CD4-positive, alpha-beta T cell (primary cell): ENCODE results near the gene CYP20A1. TPM values are rescaled to one million over a fixed set of nuclear protein-coding genes. Genes with fewer than 3 reads are reported as not detected.
A peak's percentile ranks its signal among the peaks of the same experiment; 100 is the strongest.
"Not testable (repeated sequence)": the region's sequence is repeated elsewhere in the genome, so short reads cannot be mapped to it uniquely, and the experiment has no call there.

Source experiments
- ATAC-seq: fragments of 200-7000 bp; cut with Tn5 transposase; one replicate; pipeline ENCODE4 v1.10.0; 2022; ENCODE audit warnings: mild to moderate bottlenecking; ENCODE audit not compliant: poor library complexity
- CTCF ChIA-PET: fragments of 350-600 bp; sonication (Branson Sonifier 250); formaldehyde crosslinking; loops from one replicate; lab custom pipeline; 2021; ENCODE audit warnings: antibody characterized with exemption, inconsistent platforms; lab: Charles Lee
- POLR2A ChIA-PET: fragments of 350-600 bp; sonication (Branson Sonifier 250); formaldehyde crosslinking; loops from one replicate; lab custom pipeline; 2021; ENCODE audit warnings: antibody characterized with exemption, inconsistent platforms; lab: Charles Lee
- DNase-seq, 14 experiments: peaks; one replicate each; pipeline ENCODE4 v3.0.0-alpha.2; 2013 to 2020; ENCODE audit warnings: mixed read lengths in 2 of 14
- H3K27ac ChIP-seq, 2 donors: one replicate each; pipeline versions ENCODE4 v1.5.1 to v1.7.0; 2013; ENCODE audit warnings: low read length in 2 of 2, low read depth in 1 of 2, mild to moderate bottlenecking in 1 of 2
- H3K27me3 ChIP-seq, 2 experiments: 1 replicate in 1 of 2; 2 replicates in 1 of 2; pipeline versions ENCODE4 v1.6.1 to v1.7.0; 2013; ENCODE audit warnings: low read length in 2 of 2, control low read depth in 1 of 2, mild to moderate bottlenecking in 1 of 2, moderate library complexity in 1 of 2; ENCODE audit not compliant: insufficient read depth in 2 of 2, control insufficient read depth in 1 of 2
- H3K36me3 ChIP-seq: one replicate; pipeline ENCODE4 v1.6.1; 2013; ENCODE audit warnings: low read length, control low read depth; ENCODE audit not compliant: insufficient read depth
- H3K4me1 ChIP-seq: one replicate; pipeline ENCODE4 v1.6.1; 2013; ENCODE audit warnings: low read length, control low read depth; ENCODE audit not compliant: insufficient read depth
- H3K4me3 ChIP-seq: one replicate; pipeline ENCODE4 v1.5.1; 2013; ENCODE audit warnings: mild to moderate bottlenecking, low read length, moderate library complexity
- H3K9me3 ChIP-seq, 2 experiments: 1 replicate in 1 of 2; 2 replicates in 1 of 2; pipeline versions ENCODE4 v1.6.1 to v1.7.0; 2013; ENCODE audit warnings: low read length in 2 of 2, mild to moderate bottlenecking in 2 of 2, control low read depth in 1 of 2, moderate library complexity in 1 of 2; ENCODE audit not compliant: control insufficient read depth in 1 of 2, insufficient read depth in 1 of 2
- H3K27ac Mint-ChIP-seq: one replicate; pipeline ENCODE4 v1.8.0; 2020; ENCODE audit warnings: mixed read lengths
- H3K27me3 Mint-ChIP-seq: one replicate; pipeline ENCODE4 v1.8.0; 2021; ENCODE audit warnings: mixed read lengths
- H3K36me3 Mint-ChIP-seq: one replicate; pipeline ENCODE4 v1.8.0; 2021; ENCODE audit warnings: low read depth, mixed read lengths
- H3K4me1 Mint-ChIP-seq: one replicate; pipeline ENCODE4 v1.8.0; 2021; ENCODE audit warnings: low read depth, mixed read lengths
- H3K4me3 Mint-ChIP-seq: one replicate; pipeline ENCODE4 v1.8.0; 2020; ENCODE audit warnings: mild to moderate bottlenecking, mixed read lengths
- H3K9me3 Mint-ChIP-seq: one replicate; pipeline ENCODE4 v1.8.0; 2020; ENCODE audit warnings: mixed read lengths
- intact Hi-C, 2 experiments: fragments of 100-400 bp; cut with DNase I in 1 of 2; cut with micrococcal nuclease in 1 of 2; formaldehyde crosslinking; loops; one replicate each; pipeline versions ENCODE4 v1.15.1 to v1.9.0; 2023 to 2025; cut with DNase I, micrococcal nuclease
- polyA plus RNA-seq, 2 donors: library from polyadenylated mRNA; unstranded; fragments of 120-200 nt; gene quantifications; one replicate each; pipeline ENCODE4 v1.2.1, GENCODE V29; 2013
- total RNA-seq, 174 experiments: library from RNA in 2 of 174; stranded (reverse) in 2 of 174; gene quantifications; one replicate each; pipeline ENCODE4 v1.2.3 and lab custom pipeline; 2021 to 2026
- TF ChIP-seq, protein P1 (sequence below): fragments of 200-600 bp; IDR thresholded peaks from one replicate; pipeline ENCODE4 v1.8.0; 2022; ENCODE audit warnings: antibody characterized with exemption, mild to moderate bottlenecking

CYP20A1 gene, protein sequence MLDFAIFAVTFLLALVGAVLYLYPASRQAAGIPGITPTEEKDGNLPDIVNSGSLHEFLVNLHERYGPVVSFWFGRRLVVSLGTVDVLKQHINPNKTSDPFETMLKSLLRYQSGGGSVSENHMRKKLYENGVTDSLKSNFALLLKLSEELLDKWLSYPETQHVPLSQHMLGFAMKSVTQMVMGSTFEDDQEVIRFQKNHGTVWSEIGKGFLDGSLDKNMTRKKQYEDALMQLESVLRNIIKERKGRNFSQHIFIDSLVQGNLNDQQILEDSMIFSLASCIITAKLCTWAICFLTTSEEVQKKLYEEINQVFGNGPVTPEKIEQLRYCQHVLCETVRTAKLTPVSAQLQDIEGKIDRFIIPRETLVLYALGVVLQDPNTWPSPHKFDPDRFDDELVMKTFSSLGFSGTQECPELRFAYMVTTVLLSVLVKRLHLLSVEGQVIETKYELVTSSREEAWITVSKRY
- total RNA-seq (10 to 100 TPM; 21.9 to 22.6 TPM), total RNA-seq (lab: John Stamatoyannopoulos, UW) (55.6 to 204 (median 115) reads per million in 172 experiments)
- 17.9 TPM for polyA plus RNA-seq (2013, experiment 1 of 2)
- polyA plus RNA-seq (2013, experiment 2 of 2), result 21.7 TPM

DNA sequence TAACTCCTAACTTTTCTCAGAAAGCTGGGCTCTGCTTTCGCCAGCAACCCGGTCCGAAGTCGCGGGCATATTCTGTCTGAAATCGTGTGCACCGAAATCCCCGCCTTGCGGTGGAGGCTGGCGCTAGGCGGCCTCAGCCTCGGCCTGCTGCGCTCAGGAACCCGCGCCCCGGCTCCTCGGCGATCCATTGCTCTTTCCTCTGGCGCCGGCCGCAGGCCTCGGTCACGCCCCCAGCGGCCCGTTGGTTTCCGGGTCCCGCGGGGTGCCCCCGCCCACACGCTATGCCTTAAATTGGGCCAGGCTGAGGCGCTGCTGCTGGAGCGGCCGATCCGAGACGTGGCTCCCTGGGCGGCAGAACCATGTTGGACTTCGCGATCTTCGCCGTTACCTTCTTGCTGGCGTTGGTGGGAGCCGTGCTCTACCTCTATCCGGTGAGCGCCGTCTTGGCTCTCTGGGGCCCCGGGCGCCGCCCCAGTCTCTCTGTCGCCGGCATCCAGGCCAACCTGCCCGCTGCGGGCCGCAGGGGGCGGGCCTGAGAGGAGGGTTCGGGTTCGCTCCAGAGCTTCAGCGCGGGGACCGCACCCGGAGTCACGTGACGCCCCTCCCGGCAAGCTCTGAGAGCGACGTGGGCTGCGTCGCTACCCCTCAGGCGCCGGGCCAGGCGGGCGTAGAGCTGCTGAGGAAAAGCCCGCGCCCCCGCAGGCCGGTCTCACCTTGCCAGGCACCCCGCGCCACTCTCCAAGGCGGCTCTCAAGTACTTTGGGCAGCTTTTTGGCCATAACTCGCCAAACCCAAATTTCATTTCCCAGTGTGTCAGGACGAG lies at the start of gene CYP20A1:
TSS of gene CYP20A1 (plus strand) at position 315 of the 823 bp plus-strand sequence. CDS start at position 360, 45 bp downstream.
- Histone ChIP-seq H3K9me3 (no peaks in the 10 kb centered on the region), H3K36me3 (peaks cover 9% of the 10 kb centered on the region), H3K27me3 (no peaks in the 10 kb centered on the region), H3K27ac (peak within 1 kb of the TSS; percentile 95 to 97), H3K4me3 (peak within 1 kb of the TSS; percentile 88), H3K4me1 (peaks cover 28% of the 10 kb centered on the region)
- Mint-ChIP-seq H3K36me3 (peaks cover 48% of the 10 kb centered on the region), H3K9me3 (no peaks in the 10 kb centered on the region), H3K4me3 (peak within 1 kb of the TSS; percentile 96), H3K4me1 (peaks cover 45% of the 10 kb centered on the region), H3K27ac (peak within 1 kb of the TSS; percentile 99), H3K27me3 (no peaks in the 10 kb centered on the region)
- ChIA-PET POLR2A (interaction anchor here (0.5 to 2.4 kb wide), 21 partner anchors 9 to 1787 kb away, joined by 3 to 31 read pairs (median 4); partner anchors contain the start of genes ABI2, CARF, CD28 and FAM117B), CTCF (interaction anchor here (0.7 to 2.8 kb wide), 5 partner anchors 14 to 604 kb away, joined by 3 to 16 read pairs (median 3); partner anchors contain the start of gene FAM117B)
- DNase-seq, result peak; percentile 93 to 98 (median 97)
- peak; percentile 79 for ATAC-seq
- intact Hi-C loops, result loop anchor here (1.0 to 10.0 kb wide), 6 partner anchors 14 to 607 kb away; partner anchors contain the start of genes NBEAL1 (in 2 of the 2), WDR12 (in 2 of the 2), ABI2 (in 1 of the 2) and FAM117B (in 1 of the 2)
- TF ChIP-seq, protein P1, sequence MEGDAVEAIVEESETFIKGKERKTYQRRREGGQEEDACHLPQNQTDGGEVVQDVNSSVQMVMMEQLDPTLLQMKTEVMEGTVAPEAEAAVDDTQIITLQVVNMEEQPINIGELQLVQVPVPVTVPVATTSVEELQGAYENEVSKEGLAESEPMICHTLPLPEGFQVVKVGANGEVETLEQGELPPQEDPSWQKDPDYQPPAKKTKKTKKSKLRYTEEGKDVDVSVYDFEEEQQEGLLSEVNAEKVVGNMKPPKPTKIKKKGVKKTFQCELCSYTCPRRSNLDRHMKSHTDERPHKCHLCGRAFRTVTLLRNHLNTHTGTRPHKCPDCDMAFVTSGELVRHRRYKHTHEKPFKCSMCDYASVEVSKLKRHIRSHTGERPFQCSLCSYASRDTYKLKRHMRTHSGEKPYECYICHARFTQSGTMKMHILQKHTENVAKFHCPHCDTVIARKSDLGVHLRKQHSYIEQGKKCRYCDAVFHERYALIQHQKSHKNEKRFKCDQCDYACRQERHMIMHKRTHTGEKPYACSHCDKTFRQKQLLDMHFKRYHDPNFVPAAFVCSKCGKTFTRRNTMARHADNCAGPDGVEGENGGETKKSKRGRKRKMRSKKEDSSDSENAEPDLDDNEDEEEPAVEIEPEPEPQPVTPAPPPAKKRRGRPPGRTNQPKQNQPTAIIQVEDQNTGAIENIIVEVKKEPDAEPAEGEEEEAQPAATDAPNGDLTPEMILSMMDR, result peak; percentile 12

DNA sequence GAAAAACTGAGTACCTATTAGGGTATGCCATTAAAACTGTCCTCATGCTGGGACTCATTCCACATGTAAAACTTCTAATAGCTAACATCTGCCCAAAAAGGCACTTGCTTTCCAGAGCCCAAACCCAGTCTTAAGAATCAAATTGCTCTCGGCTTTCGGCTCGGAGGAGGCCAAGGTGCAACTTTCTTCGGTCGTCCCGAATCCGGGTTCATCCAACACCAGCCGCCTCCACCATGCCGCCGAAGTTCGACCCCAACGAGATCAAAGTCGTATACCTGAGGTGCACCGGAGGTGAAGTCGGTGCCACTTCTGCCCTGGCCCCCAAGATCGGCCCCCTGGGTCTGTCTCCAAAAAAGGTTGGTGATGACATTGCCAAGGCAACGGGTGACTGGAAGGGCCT lies 48.3 kb upstream of the CYP20A1 start:
- H3K27me3 ChIP-seq, result not testable (repeated sequence)

DNA sequence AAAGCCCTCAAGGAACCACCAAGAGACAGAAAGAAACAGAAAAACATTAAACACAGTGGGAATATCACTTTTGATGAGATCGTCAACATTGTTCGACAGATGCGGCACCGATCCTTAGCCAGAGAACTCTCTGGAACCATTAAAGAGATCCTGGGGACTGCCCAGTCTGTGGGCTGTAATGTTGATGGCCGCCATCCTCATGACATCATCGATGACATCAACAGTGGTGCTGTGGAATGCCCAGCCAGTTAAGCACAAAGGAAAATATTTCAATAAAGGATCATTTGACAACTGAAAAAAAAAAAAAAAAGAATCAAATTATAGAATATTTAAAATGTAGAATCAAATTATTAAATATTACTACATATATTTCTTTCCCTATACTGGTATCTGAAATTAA lies 47.8 kb upstream of the CYP20A1 start:
- H3K27me3 Mint-ChIP-seq, H3K4me1 ChIP-seq, H3K9me3 Mint-ChIP-seq, H3K4me3 Mint-ChIP-seq, POLR2A ChIA-PET, H3K27ac Mint-ChIP-seq, ATAC-seq, H3K4me1 Mint-ChIP-seq, DNase-seq, H3K27ac ChIP-seq, H3K9me3 ChIP-seq, H3K27me3 ChIP-seq, H3K36me3 ChIP-seq, CTCF ChIA-PET, H3K4me3 ChIP-seq, intact Hi-C loops: not testable (repeated sequence)
- H3K36me3 Mint-ChIP-seq, result peaks cover 31% of the 10 kb centered on the region

More for the DNA sequence above, 48.3 kb upstream of the CYP20A1 start:
- H3K4me1 ChIP-seq, H3K27ac Mint-ChIP-seq, H3K36me3 ChIP-seq, H3K4me3 Mint-ChIP-seq, DNase-seq, POLR2A ChIA-PET, CTCF ChIA-PET, H3K9me3 Mint-ChIP-seq, H3K27ac ChIP-seq, H3K9me3 ChIP-seq, H3K4me1 Mint-ChIP-seq, H3K4me3 ChIP-seq, intact Hi-C loops, ATAC-seq, H3K27me3 Mint-ChIP-seq: not testable (repeated sequence)
- peaks cover 34% of the 10 kb centered on the region for H3K36me3 Mint-ChIP-seq
